T-cell (primary cell): ENCODE data around the gene SORT1. TPM values are rescaled to one million over a fixed set of nuclear protein-coding genes. Genes with fewer than 3 reads are reported as not detected.

Source experiments
- ATAC-seq, 4 experiments: fragments of 200-7000 bp in 3 of 4; fragments of 150-1000 bp in 1 of 4; cut with Tn5 transposase; replicated peaks in 1 of 4; 1 replicate in 3 of 4; 2 replicates in 1 of 4; pipeline ENCODE4 v1.10.0; 2021; ENCODE audit warnings: moderate library complexity in 3 of 4, mild to moderate bottlenecking in 2 of 4, moderate number of reproducible peaks in 1 of 4
- CTCF ChIA-PET, 2 donors: fragments of 300-600 bp; sonication (Branson Sonifier 250); formaldehyde crosslinking; loops; one replicate each; lab custom pipeline; 2022; ENCODE audit warnings: antibody characterized with exemption in 2 of 2; lab: Charles Lee
- POLR2A ChIA-PET, 2 donors: fragments of 300-600 bp; sonication (Branson Sonifier 250); formaldehyde crosslinking; loops; one replicate each; lab custom pipeline; 2022; ENCODE audit warnings: antibody characterized with exemption in 2 of 2; lab: Charles Lee
- DNase-seq, 35 experiments: peaks; one replicate each; pipeline versions ENCODE4 v3.0.0 to v3.0.0-alpha.2; 2013 to 2023
- H3K27ac ChIP-seq: one replicate; pipeline ENCODE4 v1.5.1; 2013; ENCODE audit warnings: low read length
- H3K27me3 ChIP-seq, 2 experiments: replicated peaks in 1 of 2; 1 replicate in 1 of 2; 2 replicates in 1 of 2; pipeline versions ENCODE4 v1.6.1 to v1.7.0; 2013; ENCODE audit warnings: low read length in 1 of 2, mixed read lengths in 1 of 2; ENCODE audit not compliant: control insufficient read depth in 2 of 2, insufficient read depth in 2 of 2; ENCODE audit errors: extremely low read depth in 1 of 2
- H3K36me3 ChIP-seq, 2 donors: 1 replicate in 1 of 2; 2 replicates in 1 of 2; pipeline versions ENCODE4 v1.6.1 to v1.7.0; 2013; ENCODE audit warnings: low read length in 1 of 2; ENCODE audit not compliant: control insufficient read depth in 2 of 2, insufficient read depth in 1 of 2; ENCODE audit errors: extremely low read depth in 1 of 2
- H3K4me1 ChIP-seq, 2 experiments: 1 replicate in 1 of 2; 2 replicates in 1 of 2; pipeline versions ENCODE4 v1.6.1 to v1.7.0; 2013; ENCODE audit warnings: low read length in 2 of 2, mixed read lengths in 1 of 2; ENCODE audit not compliant: insufficient read depth in 2 of 2, control insufficient read depth in 1 of 2; ENCODE audit errors: extremely low read depth in 1 of 2
- H3K4me3 ChIP-seq, 2 donors: 1 replicate in 1 of 2; 2 replicates in 1 of 2; pipeline versions ENCODE4 v1.5.1 to v1.7.0; 2013; ENCODE audit warnings: mild to moderate bottlenecking in 2 of 2, low read length in 1 of 2, moderate library complexity in 1 of 2; ENCODE audit not compliant: control insufficient read depth in 1 of 2; ENCODE audit errors: extremely low read depth in 1 of 2
- H3K9me3 ChIP-seq: 2 replicates; pipeline ENCODE4 v1.7.0; 2013
- H3K27ac Mint-ChIP-seq, 2 donors: one replicate each; pipeline ENCODE4 v1.8.0; 2020 to 2021; ENCODE audit warnings: mild to moderate bottlenecking in 2 of 2, mixed read lengths in 2 of 2
- H3K27me3 Mint-ChIP-seq, 2 donors: one replicate each; pipeline ENCODE4 v1.8.0; 2021 to 2022; ENCODE audit warnings: mixed read lengths in 2 of 2
- H3K36me3 Mint-ChIP-seq: one replicate; pipeline ENCODE4 v1.8.0; 2021; ENCODE audit warnings: mixed read lengths
- H3K4me1 Mint-ChIP-seq, 3 donors: one replicate each; pipeline ENCODE4 v1.8.0; 2020 to 2022; ENCODE audit warnings: mixed read lengths in 3 of 3, mild to moderate bottlenecking in 1 of 3
- H3K4me3 Mint-ChIP-seq, 3 donors: one replicate each; pipeline ENCODE4 v1.8.0; 2020 to 2022; ENCODE audit warnings: mild to moderate bottlenecking in 3 of 3, mixed read lengths in 3 of 3, moderate library complexity in 3 of 3
- H3K9me3 Mint-ChIP-seq, 3 donors: one replicate each; pipeline ENCODE4 v1.8.0; 2020 to 2022; ENCODE audit warnings: mixed read lengths in 3 of 3
- WGBS: methylation state at CpG from one replicate; pipeline ENCODE4 v1.1.5; 2013; ENCODE audit warnings: missing lambda C conversion rate; ENCODE audit not compliant: insufficient coverage; 5-methylcytosine and 5-hydroxymethylcytosine counted together
- total RNA-seq, 35 experiments: library from RNA in 6 of 35; stranded (reverse) in 6 of 35; fragments of 120-200 nt in 1 of 35; gene quantifications; one replicate each; pipeline versions ENCODE4 v1.2.1 to v1.2.4 and lab custom pipeline; 2013 to 2026

Gene SORT1
- total RNA-seq, 5 donors from 2014 or later (not counting 1 experiment from before 2014, with no cell fraction given) = 0.82 to 2.9 (median 1.5) TPM

DNA sequence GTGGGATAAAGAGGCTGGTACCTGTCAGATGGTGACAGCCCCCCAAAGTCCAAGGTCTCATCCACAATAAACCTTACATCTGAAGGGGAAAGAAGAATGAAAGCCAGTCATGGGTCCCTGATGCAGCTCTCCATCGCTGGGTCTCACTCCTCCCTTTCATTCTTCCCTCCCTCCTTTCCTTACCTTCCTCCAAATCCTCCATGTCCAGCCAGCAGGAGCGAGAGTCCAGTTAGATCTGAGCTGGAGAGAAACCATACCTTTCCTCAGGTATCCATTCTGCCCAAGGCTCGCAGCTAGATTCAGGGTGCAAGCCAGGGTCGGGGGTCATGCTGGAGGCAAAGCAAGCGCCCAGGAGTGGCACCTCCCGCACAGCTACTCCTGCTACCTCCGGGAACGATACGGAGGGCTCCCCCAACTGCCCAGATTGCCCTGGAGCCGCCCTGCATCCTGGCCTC, 115.2 kb downstream of the SORT1 start:
- no peaks in the 10 kb centered on the region for H3K9me3 Mint-ChIP-seq
- peak overlapping the region in 1 of 2 donors; percentile 91 for H3K27ac Mint-ChIP-seq
- peak overlapping the region; percentile 92 to 97 (median 94) for H3K4me3 Mint-ChIP-seq
- H3K27ac ChIP-seq = no peak overlapping the region
- WGBS = 17% methylated on average over 9 of the region's 10 CpGs
- no peaks in the 10 kb centered on the region for H3K36me3 Mint-ChIP-seq
- H3K4me1 ChIP-seq = peaks cover 6 to 24% of the 10 kb centered on the region in 2 experiments
- no peaks in the 10 kb centered on the region for H3K27me3 Mint-ChIP-seq
- POLR2A ChIA-PET = no interaction called here
- H3K36me3 ChIP-seq = no peaks in the 10 kb centered on the region
- ATAC-seq (no peak), DNase-seq (no peak)
- peak overlapping the region; percentile 82 to 88 for H3K4me3 ChIP-seq
- H3K27me3 ChIP-seq = peaks cover 0 to 2% of the 10 kb centered on the region in 2 experiments
- H3K9me3 ChIP-seq = no peaks in the 10 kb centered on the region
- H3K4me1 Mint-ChIP-seq = peaks cover 18 to 21% (median 18%) of the 10 kb centered on the region in 3 donors
- CTCF ChIA-PET = interaction anchor here (0.6 to 1.7 kb wide), 8 partner anchors 117 to 250 kb away, joined by 3 to 12 read pairs (median 5); partner anchors contain the start of genes ATXN7L2 (in 1 of the 2) and PSMA5 (in 1 of the 2)

GRCh38 chr1:109281680-109282496, 115.8 kb downstream of the SORT1 start:
- H3K9me3 ChIP-seq = no peaks in the 10 kb centered on the region
- ChIA-PET CTCF (interaction anchor here (0.6 to 1.7 kb wide), 5 partner anchors 101 to 251 kb away, joined by 3 to 12 read pairs (median 5); partner anchors contain the start of gene ATXN7L2 (in 1 of the 2)), POLR2A (no interaction called here)
- H3K36me3 ChIP-seq = no peaks in the 10 kb centered on the region
- 90% methylated on average over 18 of the region's 28 CpGs for WGBS
- Mint-ChIP-seq H3K9me3 (no peaks in the 10 kb centered on the region), H3K4me3 (peak overlapping the region; percentile 92 to 97 (median 94)), H3K27me3 (no peaks in the 10 kb centered on the region), H3K36me3 (no peaks in the 10 kb centered on the region), H3K27ac (no peak overlapping the region), H3K4me1 (peaks cover 21 to 25% (median 22%) of the 10 kb centered on the region in 3 donors)
- H3K27me3 ChIP-seq = peaks cover 0 to 2% of the 10 kb centered on the region in 2 experiments
- ATAC-seq (no peak), DNase-seq (no peak)
- no peak overlapping the region for H3K4me3 ChIP-seq
- H3K27ac ChIP-seq = no peak overlapping the region
- peaks cover 6 to 28% of the 10 kb centered on the region in 2 experiments for H3K4me1 ChIP-seq

DNA sequence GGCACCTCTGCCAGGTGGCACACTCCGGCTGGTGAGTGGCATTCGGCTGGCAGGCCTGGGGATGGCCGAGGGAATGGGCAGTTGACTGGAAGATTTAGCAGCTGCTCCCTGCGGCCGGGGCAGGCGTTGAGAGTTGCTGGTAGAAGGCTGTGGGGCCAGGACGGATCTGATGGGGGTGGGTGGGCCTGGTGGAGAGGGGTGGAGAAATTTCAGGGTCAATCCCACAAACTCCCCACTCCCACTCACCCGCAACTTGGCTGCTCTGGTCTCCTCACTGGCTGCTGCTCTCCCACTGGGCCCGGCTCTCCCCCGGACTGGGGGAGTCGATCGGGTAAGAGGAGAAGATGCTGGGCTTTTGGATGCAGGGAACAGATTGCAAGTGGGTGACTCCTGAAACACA, 116.9 kb downstream of the SORT1 start:
- Histone ChIP-seq H3K9me3 (no peaks in the 10 kb centered on the region), H3K36me3 (no peaks in the 10 kb centered on the region), H3K4me1 (peaks cover 6 to 28% of the 10 kb centered on the region in 2 experiments), H3K27me3 (peaks cover 0 to 2% of the 10 kb centered on the region in 2 experiments), H3K4me3 (no peak overlapping the region), H3K27ac (no peak overlapping the region)
- Mint-ChIP-seq H3K27ac (no peak overlapping the region), H3K4me1 (peaks cover 21 to 25% (median 22%) of the 10 kb centered on the region in 3 donors), H3K4me3 (no peak overlapping the region), H3K27me3 (no peaks in the 10 kb centered on the region), H3K36me3 (no peaks in the 10 kb centered on the region), H3K9me3 (no peaks in the 10 kb centered on the region)
- DNase-seq (no peak), ATAC-seq (no peak)
- 100% methylated on average over 2 of the region's 12 CpGs for WGBS
- POLR2A ChIA-PET = no interaction called here
- CTCF ChIA-PET = interaction anchor here in 1 of 2 donors (1.0 kb wide), 1 partner anchor 100 kb away, joined by 3 read pairs; no protein-coding TSS in a partner anchor

DNA sequence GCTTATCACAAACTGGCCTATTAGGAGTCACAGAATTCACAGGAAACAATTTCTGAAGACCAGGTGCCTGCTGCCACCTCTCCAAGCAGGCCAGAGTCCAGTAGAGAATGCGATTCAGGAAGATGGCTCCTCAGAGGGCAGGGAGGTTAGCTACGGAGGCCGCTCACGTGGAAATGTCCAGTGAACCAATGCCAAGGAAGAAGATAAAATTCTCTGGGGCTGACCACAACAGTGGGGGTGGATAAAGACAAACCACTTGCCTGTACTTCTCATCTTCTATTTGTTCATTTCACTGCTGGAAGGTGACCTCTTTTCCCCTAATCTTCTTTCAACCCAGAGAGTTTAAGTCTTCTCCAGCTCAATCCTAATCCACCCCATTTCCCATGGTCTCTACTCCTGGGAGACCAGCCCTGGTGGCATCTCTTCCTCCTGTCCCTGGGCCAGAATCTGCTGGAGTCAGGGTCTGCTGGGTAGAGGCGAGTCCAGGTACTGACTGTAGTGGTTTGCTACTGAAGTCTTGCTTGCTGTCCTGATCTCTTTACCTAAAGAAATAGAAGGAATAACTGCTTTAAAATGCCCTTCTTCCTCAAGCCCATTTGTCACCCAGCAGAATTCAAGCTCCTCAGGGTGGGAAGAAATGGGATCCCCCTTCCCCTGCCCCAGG, 118.0 kb downstream of the SORT1 start:
- Histone ChIP-seq H3K4me1 (peaks cover 6 to 28% of the 10 kb centered on the region in 2 experiments), H3K27me3 (peaks cover 0 to 2% of the 10 kb centered on the region in 2 experiments), H3K9me3 (no peaks in the 10 kb centered on the region), H3K27ac (no peak overlapping the region), H3K4me3 (no peak overlapping the region), H3K36me3 (no peaks in the 10 kb centered on the region)
- Mint-ChIP-seq H3K4me1 (peaks cover 21 to 25% (median 22%) of the 10 kb centered on the region in 3 donors), H3K27ac (no peak overlapping the region), H3K27me3 (no peaks in the 10 kb centered on the region), H3K36me3 (no peaks in the 10 kb centered on the region), H3K9me3 (no peaks in the 10 kb centered on the region), H3K4me3 (no peak overlapping the region)
- ChIA-PET POLR2A (no interaction called here), CTCF (interaction anchor here (0.7 to 3.8 kb wide), 5 partner anchors 71 to 253 kb away, joined by 3 to 24 read pairs (median 4); no protein-coding TSS in a partner anchor)
- ATAC-seq = no peak
- no peak for DNase-seq
- 100% methylated on average over 3 of the region's 5 CpGs for WGBS

GRCh38 chr1:109277434-109278204, 120.1 kb downstream of the SORT1 start:
- Histone ChIP-seq H3K27ac (no peak overlapping the region), H3K4me3 (no peak overlapping the region), H3K4me1 (peaks cover under 1 to 15% of the 10 kb centered on the region in 2 experiments), H3K36me3 (no peaks in the 10 kb centered on the region), H3K27me3 (peaks cover 0 to 6% of the 10 kb centered on the region in 2 experiments), H3K9me3 (no peaks in the 10 kb centered on the region)
- no peaks in the 10 kb centered on the region for H3K36me3 Mint-ChIP-seq
- no peak overlapping the region for H3K4me3 Mint-ChIP-seq
- H3K4me1 Mint-ChIP-seq = peaks cover 9 to 15% (median 9%) of the 10 kb centered on the region in 3 donors
- WGBS = 100% methylated on average over 1 of the region's 7 CpGs
- CTCF ChIA-PET = interaction anchor here (0.5 to 3.8 kb wide), 15 partner anchors 13 to 824 kb away, joined by 3 to 40 read pairs (median 4); partner anchors contain the start of genes AHCYL1 (in 1 of the 2) and SORT1 (in 1 of the 2)
- peak; percentile 50 to 78 (median 70) for ATAC-seq
- peaks cover 0 to 3% of the 10 kb centered on the region in 2 donors for H3K27me3 Mint-ChIP-seq
- peak in 30 of 35 experiments; percentile 8 to 72 (median 40) for DNase-seq
- H3K9me3 Mint-ChIP-seq = no peaks in the 10 kb centered on the region
- no peak overlapping the region for H3K27ac Mint-ChIP-seq
- POLR2A ChIA-PET = interaction anchor here in 1 of 2 donors (0.6 kb wide), 1 partner anchor 254 kb away, joined by 3 read pairs; no protein-coding TSS in a partner anchor
